GM21786 (cell line): ENCODE measurements around the gene PPP3R1.
A peak's percentile ranks its signal among the peaks of the same experiment; 100 is the strongest.

Experiments
- ATAC-seq: cut with Tn5 transposase; IDR thresholded peaks from one replicate; pipeline ENCODE4 v1.9.1; 2021; ENCODE audit not compliant: unreplicated experiment

Gene PPP3R1, protein sequence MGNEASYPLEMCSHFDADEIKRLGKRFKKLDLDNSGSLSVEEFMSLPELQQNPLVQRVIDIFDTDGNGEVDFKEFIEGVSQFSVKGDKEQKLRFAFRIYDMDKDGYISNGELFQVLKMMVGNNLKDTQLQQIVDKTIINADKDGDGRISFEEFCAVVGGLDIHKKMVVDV

DNA sequence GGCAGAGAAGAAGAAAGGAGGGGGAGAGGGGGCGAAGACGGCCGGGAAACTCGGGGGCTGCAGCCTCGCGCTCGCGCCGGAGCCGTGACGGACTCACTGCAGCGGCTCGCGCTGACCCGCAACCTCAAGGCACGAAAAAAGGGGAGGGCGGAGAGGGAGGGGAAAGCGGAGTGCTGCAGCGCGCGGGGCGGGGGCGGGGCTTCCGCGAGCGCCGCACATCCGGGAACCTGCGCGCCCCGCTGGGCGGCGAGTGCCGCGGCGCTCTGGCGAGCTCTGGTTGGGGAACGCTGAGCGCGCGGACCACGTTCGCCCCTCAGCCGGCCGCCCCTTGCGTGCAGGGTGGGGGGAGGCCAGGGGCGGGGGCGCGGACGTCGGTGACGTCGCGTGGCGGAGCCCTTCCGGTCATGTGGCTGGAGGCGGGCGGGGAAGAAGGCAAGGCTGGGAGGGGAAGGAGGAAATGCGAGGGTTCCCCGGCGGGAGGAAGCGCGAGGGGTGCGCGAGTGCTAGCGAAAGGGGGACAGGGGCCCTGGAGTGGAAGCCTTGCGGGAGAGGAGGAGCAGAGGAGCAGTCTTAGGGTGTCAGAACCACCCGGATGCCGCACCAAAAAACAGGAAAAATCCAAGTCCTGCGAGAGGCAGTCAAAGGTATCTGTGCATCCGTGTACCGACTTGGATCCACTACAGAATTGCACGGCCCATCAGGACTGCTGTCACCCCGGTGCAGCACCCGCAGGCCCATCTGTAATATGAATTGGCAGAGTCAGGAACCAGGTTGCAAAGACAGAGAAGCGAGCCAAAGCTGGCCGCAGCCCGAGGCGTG is at the start of gene PPP3R1:
PPP3R1 (minus strand) TSS at position 133 of the 819 bp plus-strand sequence. CDS start 405 bp downstream, outside the sequence.
- peak; percentile 77 for ATAC-seq

DNA sequence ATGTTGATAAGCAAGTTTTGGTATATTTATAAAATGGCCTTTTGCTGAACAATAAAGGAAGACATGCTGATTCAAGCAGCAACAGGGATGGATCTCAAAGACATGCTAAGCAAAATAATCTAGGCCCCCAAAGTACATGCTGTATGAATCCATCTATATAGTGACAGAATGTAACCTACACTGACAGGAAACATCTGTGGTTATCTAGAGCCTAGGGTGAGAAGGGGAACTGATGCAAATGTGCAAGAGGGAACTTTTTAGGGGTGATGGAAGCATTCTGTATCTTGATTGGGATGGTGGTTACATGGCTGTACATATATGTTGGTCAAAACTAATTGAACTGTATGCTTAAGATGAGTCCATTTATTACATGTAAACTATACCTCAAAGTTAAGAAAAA is 43.2 kb upstream of the PPP3R1 start:
- peak; percentile 66 for ATAC-seq

DNA sequence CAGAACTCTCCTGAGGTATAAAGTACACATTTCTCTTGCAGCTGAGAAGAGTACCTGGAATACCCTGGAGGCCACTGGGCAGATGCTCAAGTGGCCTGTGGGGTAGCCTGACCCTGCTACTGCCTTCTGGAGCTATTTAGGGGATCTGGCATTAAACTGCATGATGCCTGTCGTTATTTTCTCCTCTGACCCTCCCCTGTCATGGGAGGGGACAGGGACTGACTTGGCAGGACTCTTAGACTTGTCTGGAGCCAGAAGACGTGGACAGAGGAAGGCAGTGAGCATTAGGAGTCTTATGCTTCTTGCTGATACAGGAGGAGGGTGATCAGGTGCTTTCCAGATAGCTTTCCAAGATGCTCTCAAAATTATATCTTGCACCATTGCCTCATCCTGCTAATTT is 42.6 kb upstream of the PPP3R1 start:
- no peak for ATAC-seq

DNA sequence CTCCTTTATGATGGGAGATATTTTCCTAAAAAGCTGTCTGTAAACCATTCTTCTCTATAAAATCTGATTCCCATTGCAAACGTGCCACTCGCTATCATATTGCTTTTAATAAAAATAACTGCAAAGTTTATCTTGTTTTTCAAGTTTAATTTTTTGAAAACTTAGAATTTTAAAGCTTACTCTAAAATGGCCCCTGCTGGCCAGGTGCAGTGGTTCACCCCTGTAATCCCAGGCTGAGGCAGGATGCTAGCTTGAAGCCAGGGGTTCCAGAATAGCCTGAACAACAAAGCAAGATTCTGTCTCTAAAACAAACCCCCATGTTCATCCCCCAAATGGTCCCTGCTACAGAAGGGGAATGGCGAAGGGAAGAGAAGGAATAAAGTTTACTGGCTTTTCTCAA is 41.9 kb upstream of the PPP3R1 start:
- ATAC-seq: no peak

DNA sequence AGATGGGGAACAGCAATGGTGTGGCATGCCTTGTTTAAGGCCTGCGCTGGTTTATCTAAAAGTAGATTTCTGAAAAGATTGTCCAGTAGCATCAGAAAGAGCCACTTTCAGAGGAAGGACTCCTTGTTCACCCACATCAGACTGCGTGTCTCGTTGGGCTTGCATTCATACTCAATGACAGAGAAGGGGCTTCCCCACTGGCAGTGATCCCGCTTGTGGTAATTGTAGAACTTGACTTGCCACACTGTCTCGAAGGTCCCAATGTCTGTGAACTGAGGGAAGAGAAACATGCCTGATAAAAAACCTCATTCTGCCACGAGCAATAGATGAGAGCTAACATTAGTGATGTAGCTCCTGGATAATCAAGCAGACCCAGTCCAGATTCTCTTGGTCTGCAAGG is 41.4 kb upstream of the PPP3R1 start:
- no peak for ATAC-seq

DNA sequence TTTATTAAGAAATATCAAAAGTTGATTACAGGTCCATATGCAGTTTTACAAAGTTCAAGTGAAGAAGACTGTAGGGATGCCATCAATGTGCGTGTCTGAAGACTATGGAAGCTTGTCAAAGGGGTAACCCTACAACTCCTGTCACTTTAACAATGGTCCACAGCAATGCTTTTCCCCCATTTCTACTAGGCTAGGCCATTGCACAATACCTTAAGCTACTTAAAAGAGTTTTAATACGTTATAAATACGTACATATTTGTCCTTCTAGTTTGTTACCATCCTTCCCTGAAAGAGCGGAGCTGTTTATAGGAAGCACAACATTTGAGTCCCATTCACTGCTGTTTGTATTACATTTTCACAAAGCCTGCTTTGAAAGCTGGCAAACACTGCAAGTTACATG is 40.7 kb upstream of the PPP3R1 start:
- no peak for ATAC-seq

DNA sequence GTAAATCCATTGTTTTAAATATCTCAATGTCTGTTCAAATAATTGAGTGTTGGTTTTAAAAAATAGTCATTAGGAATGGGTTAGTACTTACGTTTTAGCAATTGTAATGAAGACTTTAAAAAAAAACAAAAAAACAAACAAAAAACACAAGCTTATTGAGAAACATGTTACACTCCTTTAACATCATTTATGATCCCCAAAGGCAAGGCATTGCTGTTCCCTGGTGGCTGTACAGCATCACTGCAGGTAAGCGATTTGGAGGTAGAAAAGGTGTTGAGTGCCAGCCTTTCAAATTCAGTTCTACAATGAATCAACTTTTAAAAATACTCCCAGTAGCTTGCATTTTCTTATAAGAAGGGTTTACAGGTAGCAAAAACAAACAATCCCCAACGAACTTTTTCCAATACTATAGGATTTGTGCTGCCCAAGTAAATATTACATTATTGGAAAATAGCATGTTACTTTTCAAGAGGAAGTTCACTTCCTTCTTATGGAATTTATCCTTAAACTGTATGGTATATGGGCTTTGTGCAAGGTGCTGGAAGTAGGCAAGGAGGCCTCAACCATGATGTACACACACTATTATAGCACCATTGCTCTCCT is 39.9 kb upstream of the PPP3R1 start:
- no peak for ATAC-seq

DNA sequence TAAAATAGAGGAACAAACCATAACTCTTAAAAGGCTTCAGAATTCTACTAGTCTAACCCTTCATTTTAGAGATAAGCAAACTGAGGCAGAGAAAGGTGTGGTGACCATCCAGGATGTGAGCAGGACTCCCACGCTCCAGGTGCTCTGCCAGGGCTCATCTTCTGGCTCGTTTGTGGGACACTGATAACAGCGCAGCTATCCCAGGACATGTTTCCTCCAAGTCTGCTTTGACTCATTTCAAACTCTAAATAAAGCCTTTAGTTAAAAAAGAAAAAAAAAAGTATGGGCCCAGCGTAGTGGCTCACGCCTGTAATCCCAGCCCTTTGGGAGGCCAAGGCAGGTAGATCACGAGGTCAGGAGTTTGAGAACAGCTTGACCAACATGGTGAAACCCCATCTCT is 39.0 kb upstream of the PPP3R1 start:
- ATAC-seq: no peak

DNA sequence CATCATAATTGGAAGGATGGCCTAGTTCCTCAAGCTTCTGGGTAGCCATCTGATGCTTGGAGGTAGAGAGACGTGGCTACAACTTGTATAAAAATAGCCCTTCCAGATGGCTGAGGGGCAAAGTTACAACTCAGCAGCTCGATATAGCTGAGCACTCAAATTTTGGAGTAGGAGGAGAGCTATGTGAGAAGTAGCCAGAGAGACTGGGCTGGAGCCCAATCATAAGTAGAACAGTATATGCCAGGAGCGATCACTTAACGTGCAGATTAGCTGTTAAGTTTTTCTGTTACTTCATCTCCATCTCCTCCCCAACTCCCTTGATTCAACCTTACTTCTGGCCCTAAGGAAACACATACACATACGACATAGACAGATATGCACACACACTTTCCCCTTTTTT is 38.6 kb upstream of the PPP3R1 start:
- no peak for ATAC-seq

DNA sequence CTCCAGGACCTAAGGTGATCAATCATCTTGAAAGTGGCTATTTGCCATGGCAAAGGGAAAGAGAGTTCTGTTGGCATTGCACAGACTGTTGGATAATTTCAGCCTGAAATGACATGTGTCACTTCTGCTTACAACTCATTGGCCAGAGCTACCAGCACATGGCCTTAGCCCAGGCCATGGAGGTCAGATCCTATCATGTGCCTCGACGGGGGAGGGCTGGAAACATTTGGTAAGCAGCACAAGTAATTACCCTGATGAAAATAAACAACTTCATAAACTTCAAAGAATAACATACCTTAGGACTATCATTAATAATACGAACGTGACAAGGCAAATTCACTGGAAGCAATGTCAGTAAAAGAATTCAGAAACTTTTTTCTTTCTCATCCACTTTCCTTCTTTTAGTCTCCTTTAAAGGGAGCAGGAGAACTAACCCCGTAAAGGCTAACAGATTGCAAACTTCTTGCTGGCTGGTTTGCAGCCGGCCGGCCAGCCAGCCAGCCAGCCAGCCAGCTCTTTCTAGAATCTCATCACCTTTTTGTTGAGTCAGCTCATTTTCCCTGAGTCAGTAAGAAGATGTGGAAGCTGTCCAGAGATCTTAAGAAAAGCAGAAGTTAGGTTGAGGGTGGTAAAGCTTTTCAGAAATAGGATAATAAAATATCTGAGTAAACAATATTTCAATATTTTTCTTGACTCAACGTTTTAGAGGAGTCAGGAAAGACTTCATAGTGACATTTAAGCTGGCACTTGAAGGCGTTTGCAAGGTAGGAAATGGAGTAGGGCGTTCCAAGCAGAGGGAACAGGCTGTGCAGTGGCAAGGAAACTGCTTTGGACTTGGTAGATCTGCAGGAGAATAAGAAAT is 35.5 kb upstream of the PPP3R1 start:
- ATAC-seq: no peak

DNA sequence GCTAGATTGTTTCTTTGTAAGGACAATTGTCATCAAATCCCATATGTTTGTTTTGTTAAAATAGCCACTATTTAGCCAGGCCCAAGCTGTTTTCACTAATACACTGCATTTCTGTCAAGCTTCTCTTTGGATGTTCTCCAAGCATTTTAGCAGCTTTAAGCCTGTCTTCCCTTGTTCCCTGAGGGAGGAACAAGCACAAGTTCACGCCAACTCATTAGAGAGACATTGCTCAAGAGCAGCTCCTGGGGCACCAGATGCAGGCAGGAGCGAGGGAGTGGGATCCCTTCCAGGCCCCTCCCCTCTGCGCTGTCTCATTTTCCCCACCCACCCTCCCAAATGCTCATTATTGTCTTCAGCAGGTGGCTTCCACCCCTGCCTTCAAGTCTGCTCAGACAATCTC is 32.6 kb upstream of the PPP3R1 start:
- ATAC-seq: no peak

DNA sequence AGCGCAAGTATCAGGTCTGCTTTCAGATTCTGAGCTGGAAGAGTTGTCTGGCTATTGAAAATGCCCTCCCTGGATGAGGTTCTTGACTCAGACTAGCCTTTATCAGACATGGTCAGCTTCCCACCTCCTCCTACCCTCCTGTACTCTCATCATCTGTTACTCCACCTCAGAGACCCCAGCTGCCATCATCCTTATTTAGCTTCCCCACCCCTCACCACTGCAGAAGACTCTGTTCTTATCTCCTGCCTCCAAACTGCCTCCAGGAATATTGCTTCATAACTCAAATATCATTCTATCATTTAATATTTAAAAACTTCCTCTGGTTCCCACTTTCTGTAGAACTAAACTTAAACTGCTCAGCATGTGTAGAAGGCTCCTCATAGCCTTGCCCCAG is 31.1 kb upstream of the PPP3R1 start:
- no peak for ATAC-seq

DNA sequence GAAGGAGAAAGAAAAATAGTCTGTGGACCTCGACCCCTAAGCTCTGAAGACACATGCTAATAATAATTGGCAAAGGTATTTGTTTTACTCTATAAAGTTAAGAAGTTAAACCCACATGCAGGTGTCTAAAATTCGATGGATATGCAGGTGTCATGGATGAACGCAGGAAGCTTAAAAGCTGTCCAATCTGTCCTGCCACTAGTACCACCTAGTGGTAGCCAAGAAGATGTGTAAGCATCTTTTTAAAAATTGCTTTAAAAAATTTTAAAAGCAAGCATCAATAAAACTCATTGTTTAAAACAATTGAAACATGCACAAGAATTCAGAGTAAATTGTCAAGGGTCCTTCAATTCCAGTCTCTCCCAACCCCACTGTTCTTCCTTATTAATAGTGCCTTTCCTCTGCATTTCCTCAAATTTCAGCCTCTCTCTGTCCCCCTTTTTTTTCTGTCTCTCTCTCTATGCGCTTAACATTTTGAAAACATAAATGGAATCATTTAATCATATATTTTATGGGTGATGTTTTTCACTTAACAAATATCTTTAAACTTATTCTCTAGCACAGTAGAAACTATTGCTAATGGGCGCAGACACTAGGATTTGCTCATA is 30.6 kb upstream of the PPP3R1 start:
- no peak for ATAC-seq

DNA sequence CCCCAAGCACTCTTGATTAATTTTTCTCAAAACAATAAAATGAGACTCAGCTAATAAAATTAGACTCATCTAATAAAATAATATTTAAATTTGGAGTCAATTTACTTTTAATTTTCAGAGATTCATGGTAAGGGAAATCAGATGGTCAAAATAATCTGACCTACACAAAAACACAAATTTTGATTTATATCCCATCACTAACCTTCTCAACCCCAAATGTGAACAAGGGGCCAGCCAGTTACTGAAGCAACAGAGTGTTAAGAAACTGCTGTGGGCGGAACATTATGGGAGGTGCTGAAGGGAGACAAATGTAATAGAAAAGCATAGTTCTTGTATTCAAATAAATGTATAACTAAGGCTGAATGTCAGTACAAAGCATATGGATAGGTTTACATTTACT is 28.5 kb upstream of the PPP3R1 start:
- no peak for ATAC-seq

DNA sequence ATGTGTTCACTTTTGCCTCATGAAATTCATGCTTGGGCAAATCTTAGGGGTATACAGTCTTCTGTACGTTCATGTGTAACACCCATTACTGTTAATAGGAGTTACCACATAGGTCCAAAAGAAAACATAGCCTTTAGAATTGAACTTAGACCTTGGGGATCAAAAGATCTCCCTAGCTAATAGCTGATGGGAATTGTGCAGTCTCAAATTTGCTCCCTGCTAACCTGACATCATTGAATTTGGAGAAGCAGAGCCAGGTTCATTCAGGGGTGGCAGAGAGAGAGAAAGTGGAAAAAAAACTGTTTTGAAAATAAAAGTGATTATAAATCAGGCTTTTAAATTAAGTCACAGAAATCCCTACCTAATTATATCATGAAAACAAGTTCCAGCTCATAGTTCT is 28.0 kb upstream of the PPP3R1 start:
- ATAC-seq: no peak

DNA sequence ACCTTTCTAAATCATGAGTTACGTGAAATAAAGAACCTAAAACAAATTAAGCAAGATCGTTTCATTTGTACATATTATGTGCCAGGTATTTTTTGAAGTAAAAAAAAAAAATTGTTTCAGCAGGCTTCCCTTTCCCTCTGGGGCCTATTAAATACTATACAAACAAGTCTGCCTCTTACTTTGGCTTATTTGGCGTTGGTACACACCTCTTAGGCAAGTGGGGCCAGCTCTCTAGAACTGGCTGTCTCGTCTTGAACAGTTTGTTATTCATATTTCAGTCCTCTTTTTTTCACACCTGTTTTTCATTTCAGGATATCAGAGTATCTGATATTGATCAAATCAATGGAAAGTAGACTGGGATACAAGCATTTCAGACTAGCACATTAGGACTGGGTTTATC is 27.4 kb upstream of the PPP3R1 start:
- no peak for ATAC-seq

DNA sequence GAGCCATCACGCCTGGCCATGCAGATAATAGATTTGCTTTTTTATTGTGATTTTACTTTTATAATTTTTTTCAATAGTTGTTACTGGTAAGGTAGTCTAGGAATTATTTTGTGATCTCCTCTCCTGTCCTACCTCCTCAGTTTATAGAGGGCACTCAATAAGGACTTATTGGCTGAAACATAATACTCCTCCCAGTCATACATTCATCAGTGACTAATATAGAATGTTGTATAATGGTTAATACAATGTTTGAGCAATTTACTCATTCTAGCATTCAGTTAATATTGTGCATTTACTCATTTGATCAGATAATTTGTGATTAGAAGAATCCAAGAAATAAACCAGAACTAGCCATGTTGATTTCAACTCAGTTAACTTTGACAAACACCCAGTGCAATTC is 25.8 kb upstream of the PPP3R1 start:
- no peak for ATAC-seq

DNA sequence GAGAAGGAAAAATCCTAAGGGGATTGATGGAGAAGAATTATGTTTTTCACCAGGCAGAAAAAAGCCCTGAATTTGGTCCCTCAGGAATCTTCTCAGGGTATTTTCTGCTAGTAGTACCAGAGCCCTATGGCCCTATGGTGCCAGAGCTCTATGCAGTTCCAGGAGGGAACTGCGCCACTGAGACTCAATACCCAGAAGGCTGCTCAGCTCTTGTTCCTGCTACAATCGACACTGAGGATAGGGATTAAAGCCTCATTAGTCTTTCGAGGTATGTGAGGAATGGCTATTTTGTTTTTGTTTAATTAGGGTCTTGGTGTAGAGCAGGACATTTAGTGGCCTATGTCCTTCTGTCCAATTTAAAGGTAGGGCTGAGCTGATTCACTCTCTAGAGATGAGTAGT is 21.7 kb upstream of the PPP3R1 start:
- ATAC-seq: no peak

DNA sequence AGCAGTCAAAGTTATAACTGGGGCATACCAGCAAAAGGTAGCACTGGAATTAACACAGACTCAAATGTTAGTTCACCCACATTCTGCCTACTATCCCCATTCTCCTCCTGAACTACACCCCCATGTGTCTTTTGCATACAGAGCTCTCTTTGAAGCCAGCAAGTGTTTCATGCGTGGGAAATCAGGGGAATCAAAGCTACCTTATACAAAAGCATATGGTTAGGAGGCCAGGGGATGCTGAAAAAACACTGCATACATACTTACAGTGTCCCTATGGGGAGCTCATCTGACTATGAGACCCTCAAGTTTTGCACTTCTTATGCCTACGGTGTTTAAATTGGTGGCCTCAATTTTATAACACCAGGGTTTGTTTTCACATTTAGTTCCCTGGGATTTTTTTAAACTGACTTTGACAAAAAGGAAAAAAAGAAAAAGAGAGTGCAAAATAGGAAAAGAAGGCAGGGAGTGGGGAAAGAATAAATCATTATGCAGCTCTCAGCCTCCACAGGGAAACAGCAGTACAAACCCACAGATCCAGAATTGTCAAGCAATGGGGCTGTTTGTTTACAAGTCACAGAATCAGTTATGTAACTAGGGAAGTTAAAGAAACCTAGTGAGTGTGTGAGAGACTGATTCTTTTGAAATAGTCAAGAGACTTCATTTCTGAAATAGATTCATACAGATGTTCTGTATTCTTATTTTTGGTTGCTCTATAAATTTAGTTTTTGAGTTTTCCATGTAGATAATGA is 20.1 kb upstream of the PPP3R1 start:
- ATAC-seq: no peak

DNA sequence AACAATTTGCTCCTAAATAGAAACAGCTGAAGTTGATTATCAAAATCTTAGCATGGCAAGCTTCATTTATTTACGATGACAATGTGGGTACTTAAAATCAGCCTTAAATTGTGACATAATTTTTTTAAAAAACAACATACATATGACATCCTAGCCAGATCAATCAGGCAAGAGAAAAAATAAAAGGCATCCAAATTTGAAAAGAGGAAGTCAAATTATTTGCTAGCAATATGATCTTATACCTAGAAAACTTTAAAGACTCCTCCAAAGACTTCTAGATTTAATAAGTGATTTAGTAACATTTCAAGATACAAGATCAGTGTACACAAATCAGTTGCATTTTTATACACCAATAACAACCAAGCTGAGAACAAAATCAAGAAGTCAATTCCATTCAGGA is 14.3 kb upstream of the PPP3R1 start:
- ATAC-seq: no peak
